Neural cell (in vitro differentiated cells): ENCODE measurements around the gene ANKRD20A1. TPM values are rescaled to one million over a fixed set of nuclear protein-coding genes. Genes with fewer than 3 reads are reported as not detected.
"Not testable (repeated sequence)": the region's sequence is repeated elsewhere in the genome, so short reads cannot be mapped to it uniquely, and the experiment has no call there.

ENCODE experiments used
- H2AFZ ChIP-seq: fragments of 200-600, 300-800 bp; sonication (generic), shearing (Covaris generic); 2 replicates; pipeline ENCODE4 v1.6.0; 2014; ENCODE audit warnings: low read depth, mild to moderate bottlenecking, antibody characterized with exemption, low read length, moderate library complexity
- H3F3A ChIP-seq: fragments of 200-600 bp; shearing (Covaris generic); 2 replicates; pipeline ENCODE4 v1.6.1; 2016; ENCODE audit warnings: mild to moderate bottlenecking, moderate library complexity, mixed read lengths, antibody characterized with exemption, low read length; ENCODE audit not compliant: insufficient read depth, poor library complexity, severe bottlenecking
- H3K27ac ChIP-seq: fragments of 200-600, 300-800 bp; sonication (generic), shearing (Covaris generic); 2 replicates; pipeline ENCODE4 v1.5.1; 2014; ENCODE audit warnings: mild to moderate bottlenecking, low read length, moderate library complexity
- H3K27me3 ChIP-seq: fragments of 300-800, 200-600 bp; sonication (generic), shearing (Covaris generic); 2 replicates; pipeline ENCODE4 v1.6.0; 2014; ENCODE audit warnings: mild to moderate bottlenecking, low read depth, low read length, moderate library complexity; ENCODE audit not compliant: insufficient read depth
- H3K36me3 ChIP-seq: fragments of 300-800, 200-600 bp; sonication (generic), shearing (Covaris generic); 2 replicates; pipeline ENCODE4 v1.5.1; 2014; ENCODE audit warnings: mild to moderate bottlenecking, antibody characterized with exemption, low read length, moderate library complexity; ENCODE audit not compliant: insufficient read depth
- H3K4me2 ChIP-seq: fragments of 300-800, 200-600 bp; sonication (generic), shearing (Covaris generic); 2 replicates; pipeline ENCODE4 v1.6.0; 2014; ENCODE audit warnings: mild to moderate bottlenecking, low read length
- H3K4me3 ChIP-seq: fragments of 300-800, 200-600 bp; sonication (generic), shearing (Covaris generic); 2 replicates; pipeline ENCODE4 v1.5.1; 2014; ENCODE audit warnings: mild to moderate bottlenecking, low read length, moderate library complexity
- H3K79me2 ChIP-seq: fragments of 200-600 bp; shearing (Covaris generic); replicated peaks from 2 replicates; pipeline ENCODE4 v1.6.0; 2014; ENCODE audit warnings: mild to moderate bottlenecking, low read length, moderate library complexity; ENCODE audit not compliant: insufficient read depth
- H3K9ac ChIP-seq: fragments of 300-800, 200-600 bp; sonication (generic), shearing (Covaris generic); 2 replicates; pipeline ENCODE4 v1.6.1; 2016; ENCODE audit warnings: mild to moderate bottlenecking, low read length, mixed read lengths
- H3K9me2 ChIP-seq: fragments of 200-600 bp; shearing (Covaris generic); 2 replicates; pipeline ENCODE4 v1.6.1; 2016; ENCODE audit warnings: mild to moderate bottlenecking, low read length, mixed read lengths; ENCODE audit not compliant: insufficient read depth
- H3K9me3 ChIP-seq: fragments of 200-600, 300-800 bp; sonication (generic), shearing (Covaris generic); 2 replicates; pipeline ENCODE4 v1.6.1; 2016; ENCODE audit warnings: mild to moderate bottlenecking, mixed run types, low read length, moderate library complexity, mixed read lengths
- H4K20me1 ChIP-seq: fragments of 200-600 bp; shearing (Covaris generic); 2 replicates; pipeline ENCODE4 v1.6.1; 2016; ENCODE audit warnings: mild to moderate bottlenecking, mixed run types; ENCODE audit not compliant: insufficient read depth
- polyA minus RNA-seq: library from RNA; depleted of rRNA, polyadenylated mRNA; stranded (reverse); fragments of >200 nt; gene quantifications from 2 replicates; pipeline ENCODE4 v1.2.3, GENCODE V29; 2014
- polyA plus RNA-seq: library from polyadenylated mRNA; depleted of rRNA; stranded (reverse); fragments of >200 nt; gene quantifications from 2 replicates; pipeline ENCODE4 v1.2.3, GENCODE V29; 2014
- small RNA-seq, 3 experiments: library from RNA; depleted of rRNA; stranded (forward); fragments of <200 nt; gene quantifications; one replicate each; pipeline ENCODE3, GENCODE V24; 2012

Gene ANKRD20A1
- polyA plus RNA-seq (0.46 TPM in 1 of 2 replicates, not detected in the other), polyA minus RNA-seq (0.35 TPM in 1 of 2 replicates, not detected in the other)

DNA sequence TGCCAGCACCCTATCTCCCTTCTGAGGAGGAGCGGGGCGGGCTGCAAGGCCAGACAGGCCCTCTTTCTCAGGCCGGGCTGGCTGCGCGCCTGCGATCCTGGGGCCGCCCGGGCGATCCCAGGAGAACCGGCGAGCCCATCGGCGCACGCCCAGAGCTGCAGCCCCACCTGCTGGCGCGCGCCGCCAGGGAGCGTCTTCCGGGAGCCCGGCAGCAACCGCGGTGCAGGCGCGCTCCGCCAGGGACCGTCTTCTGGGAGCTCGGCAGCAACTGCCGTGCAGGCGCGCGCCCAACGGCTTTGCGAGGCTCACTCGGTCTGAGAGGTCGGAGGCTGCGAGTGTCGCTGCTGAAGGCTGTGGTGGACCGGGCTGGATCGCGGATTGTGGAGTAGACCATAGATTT lies at the start of gene ANKRD20A1:
Gene ANKRD20A1 (plus strand): TSS at position 61 of the 400 bp plus-strand sequence. CDS start 496 bp downstream, outside the sequence.
- H3K79me2 ChIP-seq, H3F3A ChIP-seq, H3K4me2 ChIP-seq, H3K9me2 ChIP-seq, H3K4me3 ChIP-seq, H3K27me3 ChIP-seq, H3K27ac ChIP-seq, H4K20me1 ChIP-seq, H3K9ac ChIP-seq, H3K9me3 ChIP-seq, H3K36me3 ChIP-seq, H2AFZ ChIP-seq: not testable (repeated sequence)

DNA sequence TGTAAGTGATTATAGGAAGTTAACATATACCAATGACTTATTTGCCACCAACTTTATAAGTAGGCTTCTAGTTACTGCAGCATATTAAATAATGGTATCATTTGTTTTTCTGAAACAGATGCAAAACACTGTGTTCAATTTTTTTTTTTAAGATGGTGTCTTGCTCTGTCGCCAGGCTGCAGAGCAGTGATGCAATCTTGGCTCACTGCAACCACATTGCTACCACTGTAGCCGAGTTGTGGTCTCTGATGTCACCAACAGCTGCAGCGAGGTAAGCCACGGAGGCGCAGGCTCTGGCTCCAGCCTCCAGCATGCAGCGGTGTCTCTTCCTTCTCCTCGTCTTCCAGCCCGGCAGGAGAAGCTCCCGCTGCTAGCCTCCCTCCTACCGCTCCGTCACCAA lies 26.6 kb upstream of the ANKRD20A1 start:
- not testable (repeated sequence) for H3K9me2 ChIP-seq, H4K20me1 ChIP-seq, H3K4me2 ChIP-seq, H3K27ac ChIP-seq, H3K79me2 ChIP-seq, H3K27me3 ChIP-seq, H3K9ac ChIP-seq, H3K4me3 ChIP-seq, H3K36me3 ChIP-seq, H2AFZ ChIP-seq, H3K9me3 ChIP-seq, H3F3A ChIP-seq

Small RNAs within 50 kb of the gene (small RNA-seq; reads per million reads assigned to genes)
- gene RNU6-368P, result 0 reads per million in 3 experiments
